ENCODE data around the gene RNF4. TPM values are rescaled to one million over a fixed set of nuclear protein-coding genes. Genes with fewer than 3 reads are reported as not detected.
"Not testable (repeated sequence)": the region's sequence is repeated elsewhere in the genome, so short reads cannot be mapped to it uniquely, and the experiment has no call there.

Gene RNF4
- total RNA-seq, 1 donor from 2014 or later, result 44.5 TPM

DNA sequence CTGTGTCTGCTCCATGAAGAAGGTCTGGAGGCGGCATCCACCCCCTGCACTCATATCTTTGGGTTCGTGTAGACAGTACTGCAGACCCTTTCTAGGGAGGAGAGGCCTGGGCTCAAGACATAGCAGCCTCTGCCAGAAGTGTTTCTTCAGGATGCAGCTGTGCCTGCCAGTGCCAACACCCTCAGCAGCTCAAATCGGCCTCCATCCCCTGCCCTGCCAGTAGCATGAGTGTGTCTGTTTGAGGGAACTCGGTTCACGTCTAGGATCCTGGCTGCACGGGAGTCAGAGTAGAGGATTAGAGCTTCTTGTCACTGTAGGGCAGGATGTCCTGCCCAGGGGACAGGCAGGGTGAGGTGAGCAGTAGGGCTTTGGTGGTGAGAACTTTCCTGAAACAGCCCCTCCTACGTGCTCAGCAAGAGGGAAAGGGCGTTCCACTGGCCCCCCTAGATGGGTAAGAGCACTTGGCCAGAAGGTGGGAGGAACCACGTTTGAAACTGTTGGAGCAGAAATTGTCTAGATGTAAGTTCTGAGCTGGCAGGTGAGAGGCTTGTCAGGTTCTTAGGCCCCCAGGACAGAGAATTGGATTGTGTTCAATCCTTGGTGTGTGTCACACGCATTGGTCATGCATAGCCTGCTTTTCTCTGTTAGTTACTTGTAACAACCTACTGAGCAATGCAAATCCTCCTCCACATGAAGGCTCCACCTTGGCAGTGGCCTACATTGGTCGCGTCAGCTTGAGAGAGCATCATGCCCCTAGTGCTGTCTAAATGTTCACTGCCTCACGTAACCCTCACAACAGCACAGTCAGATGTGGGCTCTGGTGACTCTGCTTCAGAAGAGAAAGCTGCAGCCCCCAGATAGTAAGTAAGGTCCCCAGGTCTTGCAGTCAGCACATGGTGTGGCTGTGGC, 41.7 kb downstream of the RNF4 start:
- intact Hi-C loops (cut with DNase I), result no loop called here
- no peak for ATAC-seq

GRCh38 chr4:2511645-2512131, 42.8 kb downstream of the RNF4 start:
- DNase-seq (ENCODE audit: low spot score) (no peak), ATAC-seq (no peak)
- intact Hi-C loops (cut with DNase I), result no loop called here

More for the DNA sequence above, 41.7 kb downstream of the RNF4 start:
- DNase-seq (ENCODE audit: low spot score), result no peak

DNA sequence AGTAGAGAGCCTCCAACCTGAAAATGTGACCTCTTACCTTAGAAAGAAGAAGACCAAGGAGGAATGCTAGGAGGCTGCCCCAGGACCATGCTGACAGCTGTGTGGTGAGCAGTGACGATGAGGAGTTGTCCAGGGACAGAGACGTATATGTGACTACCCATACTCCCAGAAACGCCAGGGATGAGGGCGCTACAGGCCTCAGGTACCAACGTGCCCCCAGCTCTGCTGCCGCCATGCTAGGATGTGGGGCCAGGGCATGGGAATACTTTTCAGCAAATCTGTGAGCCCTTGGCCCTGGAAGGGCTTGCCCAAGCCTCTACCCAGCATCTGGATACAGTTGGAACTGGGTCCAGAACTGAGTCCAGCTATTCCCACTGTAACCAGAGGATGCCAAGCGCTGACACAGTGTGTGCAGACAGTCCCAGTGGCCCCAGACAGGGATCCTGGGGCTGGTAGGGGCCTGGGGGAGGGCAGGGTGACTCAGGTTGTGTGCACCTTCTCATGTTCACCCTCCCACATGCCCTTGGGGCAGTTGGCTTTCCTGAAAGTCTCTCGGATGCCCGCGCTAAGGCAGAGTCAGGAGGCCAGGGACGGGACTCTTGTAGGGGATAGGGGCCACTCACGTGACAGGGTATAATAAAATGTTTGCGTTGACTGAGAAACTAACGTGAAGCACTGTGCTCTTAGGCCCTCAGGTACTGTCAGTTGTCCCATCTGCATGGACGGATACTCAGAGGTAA, 43.7 kb downstream of the RNF4 start:
- DNase-seq (ENCODE audit: low spot score) (no peak), ATAC-seq (no peak)
- intact Hi-C loops (cut with DNase I), result no loop called here

- ATAC-seq; DNase-seq (ENCODE audit: low spot score); intact Hi-C loops (cut with DNase I): not testable (repeated sequence)
These were observed 45.3 kb downstream of the RNF4 start for GRCh38 chr4:2514193-2514592.

DNA sequence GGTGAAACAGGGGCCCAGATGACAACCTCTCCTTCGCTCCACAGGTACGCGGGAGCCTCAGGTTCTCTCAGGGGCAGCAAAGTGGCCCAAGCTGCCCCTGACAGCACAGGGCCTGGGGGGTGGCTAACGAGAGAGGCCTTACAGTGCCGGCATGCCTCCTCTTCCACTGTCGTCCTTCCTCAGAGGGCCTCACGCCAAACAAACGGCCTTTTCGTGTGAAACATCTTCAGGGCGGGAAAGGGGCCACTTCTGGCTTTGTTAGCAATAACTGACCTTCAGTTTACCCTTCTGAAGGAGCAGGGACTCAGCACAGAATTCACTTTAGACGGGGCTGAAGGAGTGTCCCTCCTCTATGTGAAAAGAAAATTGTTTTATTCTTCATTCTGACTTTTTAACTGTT, 46.0 kb downstream of the RNF4 start:
- DNase-seq (ENCODE audit: low spot score); intact Hi-C loops (cut with DNase I): not testable (repeated sequence)
- ATAC-seq, result peak; percentile 11

DNA sequence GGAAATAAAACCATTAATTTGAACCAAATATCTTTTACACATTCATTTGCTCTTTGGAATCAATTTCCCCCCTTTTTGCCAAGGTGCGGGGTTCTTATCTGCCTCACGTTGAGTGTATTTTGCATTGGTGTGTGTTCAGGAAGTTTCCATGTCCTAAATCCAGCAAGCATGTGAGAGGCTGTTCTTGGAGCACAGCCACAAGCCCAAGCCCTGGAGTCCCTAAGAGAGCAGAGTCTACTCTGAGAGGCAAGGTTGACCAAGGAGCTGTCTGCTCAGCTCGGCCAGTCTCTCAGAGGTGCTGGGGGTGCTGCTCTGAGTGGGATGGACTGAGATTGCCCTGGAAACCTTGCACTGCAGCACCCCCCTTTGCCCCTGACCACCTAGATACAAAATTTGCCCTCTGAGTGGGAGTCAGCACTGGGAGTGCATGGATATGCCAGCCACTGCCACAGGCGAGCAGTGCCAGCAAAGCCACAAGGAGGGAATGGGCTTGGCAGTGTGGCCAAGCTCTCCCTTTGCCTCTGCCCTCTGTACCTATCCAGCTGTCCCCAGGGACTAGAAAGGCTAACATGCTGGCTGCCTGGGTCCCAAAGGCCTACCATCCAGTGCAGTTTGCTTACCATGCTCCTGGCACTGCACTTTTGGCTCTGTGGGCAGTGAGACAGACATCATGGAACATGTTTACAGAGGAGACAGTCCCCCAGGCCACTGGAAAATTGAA, 47.1 kb downstream of the RNF4 start:
- DNase-seq (ENCODE audit: low spot score), result peak; percentile 66
- ATAC-seq, result peak; percentile 86
- intact Hi-C loops (cut with DNase I), result no loop called here

DNA sequence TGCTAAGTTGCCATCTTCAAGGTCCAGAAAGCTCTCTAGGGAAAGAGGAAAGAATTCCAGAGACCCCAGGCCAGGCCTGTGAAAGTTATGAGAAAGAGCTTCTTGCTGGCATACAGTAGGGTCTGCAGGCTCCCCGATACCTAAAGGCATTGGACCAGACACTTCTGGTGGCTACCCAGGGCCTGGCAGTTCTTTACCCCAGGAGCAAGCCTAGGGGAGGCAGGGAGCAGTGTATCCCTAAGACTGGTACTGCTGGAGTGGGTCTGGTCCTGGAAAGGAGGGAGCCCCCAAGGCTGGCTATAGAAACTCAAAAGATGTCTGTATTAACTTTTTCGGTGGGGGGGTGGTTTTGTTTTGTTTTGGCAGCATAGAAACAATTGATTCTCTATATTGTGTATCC, 47.7 kb downstream of the RNF4 start:
- intact Hi-C loops (cut with DNase I), result no loop called here
- ATAC-seq, result no peak
- DNase-seq (ENCODE audit: low spot score), result no peak

- no peak for DNase-seq (ENCODE audit: low spot score)
- intact Hi-C loops (cut with DNase I), result no loop called here
- no peak for ATAC-seq
These were observed 57.7 kb downstream of the RNF4 start for GRCh38 chr4:2526559-2526958.

- DNase-seq (ENCODE audit: low spot score) (no peak), ATAC-seq (no peak)
- intact Hi-C loops (cut with DNase I), result no loop called here
These were observed 66.0 kb downstream of the RNF4 start for GRCh38 chr4:2534904-2535375.

GRCh38 chr4:2535376-2536192, 66.7 kb downstream of the RNF4 start:
- ATAC-seq (peak; percentile 30), DNase-seq (ENCODE audit: low spot score) (peak; percentile 82)
- intact Hi-C loops (cut with DNase I), result no loop called here

- intact Hi-C loops (cut with DNase I), result no loop called here
- peak; percentile 100 for ATAC-seq
- peak; percentile 99 for DNase-seq (ENCODE audit: low spot score)
These were observed 67.5 kb downstream of the RNF4 start, which contains the start of gene FAM193A for GRCh38 chr4:2536193-2537010. FAM193A (plus strand) TSS chr4:2536647; CDS start chr4:2536916, 269 bp downstream.

DNA sequence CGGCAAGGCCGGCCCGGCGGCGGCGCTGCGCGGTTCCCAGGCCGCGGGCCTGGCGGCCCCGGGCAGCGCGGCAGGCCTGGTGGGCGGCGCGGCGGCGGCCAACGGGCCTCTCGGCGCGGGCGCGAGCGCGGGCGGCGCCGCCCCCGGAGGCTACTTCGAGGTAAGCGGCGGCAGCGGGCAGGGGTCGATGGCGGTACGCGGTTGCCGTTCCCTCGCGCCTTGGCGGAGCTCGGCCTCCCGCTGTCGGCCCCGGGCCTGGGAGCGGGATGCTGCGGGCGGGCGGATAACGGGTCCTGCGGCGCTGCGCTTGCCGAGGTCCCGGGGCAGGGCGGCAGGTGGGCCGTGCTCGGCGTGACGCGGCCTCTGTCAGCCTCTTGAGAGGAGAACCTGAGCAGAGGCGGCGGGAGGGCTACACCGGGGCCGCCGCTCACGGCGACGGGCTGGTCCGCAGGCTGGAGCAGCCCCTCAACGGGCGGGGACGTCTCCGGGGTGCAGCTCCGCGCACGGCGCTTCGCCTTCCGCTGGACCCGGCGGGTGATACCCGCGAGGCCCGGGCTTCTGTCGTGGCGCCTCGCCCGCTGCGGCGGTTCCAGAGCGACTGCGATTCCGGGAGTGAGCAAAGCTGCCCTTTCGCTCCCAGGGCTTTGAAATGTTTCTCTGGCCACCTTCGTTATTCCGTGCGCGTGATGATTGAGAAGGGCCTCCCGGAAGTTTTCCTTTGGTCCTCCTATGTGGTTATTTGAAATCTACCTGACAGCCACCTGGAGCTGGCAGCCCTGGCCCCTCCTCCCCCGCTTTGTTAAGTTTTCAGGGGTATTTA, 68.3 kb downstream of the RNF4 start:
- intact Hi-C loops (cut with DNase I), result no loop called here
- ATAC-seq, result no peak
- peak; percentile 74 for DNase-seq (ENCODE audit: low spot score)

GRCh38 chr4:2543580-2544191, 74.8 kb downstream of the RNF4 start:
- intact Hi-C loops (cut with DNase I); ATAC-seq; DNase-seq (ENCODE audit: low spot score): not testable (repeated sequence)

DNA sequence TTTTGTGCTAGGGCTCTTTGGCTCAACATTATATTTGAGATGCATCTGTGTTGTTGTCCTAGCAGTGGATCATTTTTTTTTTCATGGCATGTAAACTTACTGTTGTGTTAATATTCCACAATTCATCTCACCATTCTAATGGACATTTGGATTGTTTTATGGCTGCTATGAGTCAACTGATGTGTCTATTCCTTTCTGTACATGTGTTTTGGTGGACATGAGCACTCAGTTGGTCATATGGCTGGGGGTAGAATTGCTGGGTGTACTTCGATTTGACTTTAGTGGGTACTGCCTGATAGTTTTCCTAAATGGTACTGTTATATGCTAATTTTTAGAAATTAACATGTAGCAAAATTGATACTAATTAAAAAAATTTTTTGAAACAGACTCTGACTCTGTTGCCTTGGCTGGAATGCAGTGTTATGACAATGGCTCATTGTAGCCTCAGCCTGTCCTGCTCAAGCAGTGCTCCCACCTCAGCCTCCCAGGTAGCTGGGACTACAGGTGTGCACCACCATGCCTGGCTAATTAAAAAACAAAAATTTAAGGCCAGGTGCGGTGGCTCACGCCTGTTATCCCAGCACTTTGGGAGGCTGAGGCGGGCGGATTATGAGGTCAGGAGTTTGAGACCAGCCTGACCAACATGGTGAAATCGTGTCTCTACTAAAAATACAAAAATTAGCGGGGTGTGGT, 76.6 kb downstream of the RNF4 start:
- intact Hi-C loops (cut with DNase I), result no loop called here
- no peak for ATAC-seq
- no peak for DNase-seq (ENCODE audit: low spot score)

- DNase-seq (ENCODE audit: low spot score), result no peak
- ATAC-seq, result no peak
- intact Hi-C loops (cut with DNase I), result no loop called here
These were observed 77.4 kb downstream of the RNF4 start for GRCh38 chr4:2546286-2546823.

All from sciatic nerve (tissue), 2 donors.